Skin of body (tissue), 2 donors: ENCODE measurements around the gene GJB6. TPM values are rescaled to one million over a fixed set of nuclear protein-coding genes. Genes with fewer than 3 reads are reported as not detected.

Experiments
- DNase-seq: peaks from one replicate; lab custom pipeline; 2025; lab: John Stamatoyannopoulos, UW
- total RNA-seq: library from RNA; depleted of rRNA; stranded (reverse); fragments of >200 nt; gene quantifications from one replicate; pipeline ENCODE4 v1.2.3, GENCODE V29; 2014

Gene GJB6
- total RNA-seq, 1 donor from 2014 or later = 120 TPM

DNA sequence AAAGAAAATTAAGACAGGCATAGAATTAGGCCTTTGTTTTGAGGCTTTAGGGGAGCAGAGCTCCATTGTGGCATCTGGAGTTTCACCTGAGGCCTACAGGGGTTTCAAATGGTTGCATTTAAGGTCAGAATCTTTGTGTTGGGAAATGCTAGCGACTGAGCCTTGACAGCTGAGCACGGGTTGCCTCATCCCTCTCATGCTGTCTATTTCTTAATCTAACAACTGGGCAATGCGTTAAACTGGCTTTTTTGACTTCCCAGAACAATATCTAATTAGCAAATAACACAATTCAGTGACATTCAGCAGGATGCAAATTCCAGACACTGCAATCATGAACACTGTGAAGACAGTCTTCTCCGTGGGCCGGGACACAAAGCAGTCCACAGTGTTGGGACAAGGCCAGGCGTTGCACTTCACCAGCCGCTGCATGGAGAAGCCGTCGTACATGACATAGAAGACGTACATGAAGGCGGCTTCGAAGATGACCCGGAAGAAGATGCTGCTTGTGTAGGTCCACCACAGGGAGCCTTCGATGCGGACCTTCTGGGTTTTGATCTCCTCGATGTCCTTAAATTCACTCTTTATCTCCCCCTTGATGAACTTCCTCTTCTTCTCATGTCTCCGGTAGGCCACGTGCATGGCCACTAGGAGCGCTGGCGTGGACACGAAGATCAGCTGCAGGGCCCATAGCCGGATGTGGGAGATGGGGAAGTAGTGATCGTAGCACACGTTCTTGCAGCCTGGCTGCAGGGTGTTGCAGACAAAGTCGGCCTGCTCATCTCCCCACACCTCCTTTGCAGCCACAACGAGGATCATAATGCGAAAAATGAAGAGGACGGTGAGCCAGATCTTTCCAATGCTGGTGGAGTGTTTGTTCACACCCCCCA is 43.2 kb downstream of the GJB6 start:
- DNase-seq = no peak

DNA sequence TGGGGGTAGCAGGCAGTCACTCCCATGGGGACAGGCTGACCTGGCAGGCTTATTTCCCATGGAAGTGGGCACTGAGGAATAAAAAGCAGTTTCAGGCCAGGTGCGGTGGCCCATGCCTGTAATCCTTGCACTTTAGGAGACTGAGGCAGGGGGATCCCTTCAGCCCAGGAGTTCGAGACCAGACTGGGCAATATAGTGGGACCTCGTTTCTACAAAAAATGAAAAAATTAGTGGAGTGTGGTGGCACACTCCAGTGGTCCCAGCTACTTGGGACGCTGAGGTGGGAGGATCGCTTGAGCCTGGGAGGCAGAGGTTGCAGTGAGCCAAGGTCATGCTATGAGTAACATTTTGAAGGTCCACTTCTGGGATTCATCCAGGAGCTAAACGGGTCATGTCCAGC is 45.3 kb downstream of the GJB6 start:
- DNase-seq = no peak

DNA sequence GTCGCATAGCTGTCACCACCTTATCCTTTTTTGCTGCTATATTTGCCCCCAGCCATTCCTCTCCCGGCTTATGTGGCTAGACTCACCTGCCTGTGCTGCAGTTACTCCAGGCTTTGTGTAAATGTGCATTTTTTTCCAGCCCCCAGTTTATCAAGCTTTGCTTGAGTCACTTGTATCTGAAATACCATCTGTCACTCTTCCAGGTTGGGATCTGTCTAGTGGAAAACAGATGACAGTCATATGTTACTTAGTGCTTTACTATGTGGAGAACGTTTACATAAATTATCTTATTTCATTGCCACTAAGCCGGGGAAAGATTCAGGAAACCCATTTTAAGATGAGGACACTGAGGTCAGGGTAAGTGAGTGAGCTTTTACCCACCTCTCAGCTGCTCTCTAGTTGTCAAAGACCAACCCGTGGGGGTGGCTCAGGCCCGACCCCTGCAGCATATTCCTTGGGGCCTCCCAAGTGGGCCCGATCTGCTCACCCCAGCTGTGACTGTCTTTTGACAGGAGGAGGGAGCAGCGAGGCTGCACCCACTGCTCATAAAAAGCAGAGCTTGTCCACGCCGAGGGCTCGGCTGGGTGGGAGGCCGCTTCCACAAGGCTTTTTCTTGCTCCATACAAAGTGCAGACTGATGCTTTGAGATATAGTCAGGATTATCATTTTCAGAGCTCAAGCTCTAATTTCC is 46.6 kb downstream of the GJB6 start:
- no peak for DNase-seq

GRCh38 chr13:20182231-20182846 is 49.8 kb downstream of the GJB6 start:
- peak; percentile 60 for DNase-seq

- DNase-seq = no peak
These were observed 50.9 kb downstream of the GJB6 start for GRCh38 chr13:20181188-20181587.

DNA sequence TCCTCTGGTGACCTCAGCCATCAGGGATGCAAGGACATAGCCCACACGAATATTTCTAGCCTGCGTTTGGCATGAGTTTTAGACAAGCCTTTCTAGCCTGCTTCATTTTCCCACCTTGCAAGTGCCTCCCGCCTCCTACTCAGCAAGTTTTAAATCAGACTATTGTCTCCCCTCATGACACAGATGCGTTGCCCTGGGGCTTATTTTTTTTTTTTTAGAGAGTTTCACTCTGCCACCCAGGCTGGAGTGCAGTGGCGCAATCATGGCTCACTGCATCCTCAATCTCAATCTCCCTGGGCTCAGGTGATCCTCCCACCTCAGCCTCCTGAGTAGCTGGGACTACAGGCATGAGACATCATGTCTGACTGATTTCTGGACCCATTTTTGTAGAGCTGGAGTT is 54.0 kb downstream of the GJB6 start:
- no peak for DNase-seq

DNA sequence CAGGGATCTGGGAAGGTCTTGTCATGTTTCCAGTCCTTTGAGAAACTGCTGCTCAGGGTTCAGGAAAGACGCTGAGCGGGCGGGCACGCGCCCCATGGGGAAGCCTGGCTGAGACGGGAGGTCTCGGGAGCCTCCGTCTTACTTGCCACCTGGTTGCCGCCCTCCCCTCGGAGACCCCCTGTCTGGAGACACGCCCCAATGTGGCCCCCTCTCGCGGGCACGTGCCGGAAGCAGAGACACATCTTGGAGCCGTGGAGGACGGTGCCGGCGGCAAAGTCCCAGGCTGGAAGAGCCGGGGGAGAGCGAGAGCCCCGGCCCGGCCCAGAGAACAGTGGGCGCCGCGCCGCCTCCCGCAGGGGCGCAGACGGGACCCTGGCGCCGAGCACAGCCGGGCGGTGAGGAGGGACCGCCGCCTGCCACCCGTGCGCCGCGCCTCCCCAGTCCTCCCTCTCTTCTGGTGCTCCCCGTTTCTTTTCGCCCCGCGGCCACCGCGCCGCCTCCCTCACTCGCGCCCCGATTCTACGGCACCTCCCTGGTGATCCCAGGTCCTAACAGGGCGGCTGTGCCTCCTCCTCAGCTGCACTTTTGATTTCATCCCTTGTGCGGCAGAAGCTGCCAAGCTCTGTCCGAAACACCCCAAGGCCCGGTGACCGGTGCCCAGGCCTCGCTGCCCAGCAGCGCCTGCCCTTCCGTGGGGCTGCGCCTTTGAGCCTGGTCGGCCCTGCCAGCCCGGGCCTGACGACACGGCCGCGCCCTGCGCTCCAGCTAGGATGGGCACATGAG is 54.9 kb downstream of the GJB6 start:
- DNase-seq = no peak

DNA sequence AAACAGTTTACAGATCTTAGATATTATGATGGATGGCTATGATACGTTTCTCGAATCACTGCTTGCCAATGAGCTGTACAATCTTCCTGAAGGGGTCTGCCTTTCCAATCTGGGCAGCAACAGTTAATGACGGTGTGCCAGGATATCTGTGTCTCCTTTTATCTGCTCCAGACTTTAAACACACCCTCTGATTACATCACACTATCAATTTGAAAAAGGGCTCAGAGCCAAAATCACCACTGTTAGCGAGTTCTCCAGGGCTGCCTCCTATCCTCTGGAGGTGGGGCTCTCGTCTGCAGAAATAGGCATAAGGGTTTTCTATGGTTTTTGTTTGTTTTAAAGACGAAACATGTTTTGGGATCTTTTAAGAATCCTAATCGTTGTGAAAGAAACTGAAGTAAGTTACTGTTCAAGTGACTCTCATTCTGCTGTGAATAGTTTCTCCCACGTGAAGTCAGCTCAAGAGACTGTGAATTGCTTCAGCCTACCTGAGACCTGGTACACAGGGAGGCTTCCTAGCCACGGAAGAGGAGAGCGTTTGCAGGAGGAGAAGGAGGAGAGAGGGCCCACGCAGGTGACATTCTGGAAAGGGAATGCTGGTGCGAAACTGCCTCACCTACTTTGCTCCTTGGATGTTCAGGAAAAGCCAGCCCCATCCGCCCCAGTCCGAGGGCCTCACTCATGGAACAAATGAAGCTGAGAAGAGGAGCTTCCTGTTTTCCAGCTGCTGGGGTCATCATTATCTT is 56.0 kb downstream of the GJB6 start:
- no peak for DNase-seq

DNA sequence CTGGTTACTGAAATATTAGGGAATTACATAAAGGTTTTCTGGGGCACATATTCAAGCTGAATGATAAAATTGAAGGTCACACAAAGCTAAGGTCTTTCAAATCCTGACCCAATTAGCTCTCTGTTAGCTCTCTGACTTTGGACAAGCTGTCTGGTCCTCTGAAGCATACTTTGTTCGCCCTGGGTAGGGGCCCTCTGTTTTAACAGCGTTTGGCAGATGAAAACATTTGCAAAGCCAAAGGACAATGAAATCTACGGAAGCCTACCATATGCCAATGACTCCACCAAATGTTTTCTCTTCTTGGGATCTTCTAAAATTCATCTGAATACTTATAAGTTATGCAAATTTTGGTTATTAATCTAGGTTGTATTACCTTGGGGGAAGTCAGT is 56.7 kb downstream of the GJB6 start:
- DNase-seq = no peak

GRCh38 chr13:20174656-20175405 is 57.3 kb downstream of the GJB6 start:
- no peak for DNase-seq

DNA sequence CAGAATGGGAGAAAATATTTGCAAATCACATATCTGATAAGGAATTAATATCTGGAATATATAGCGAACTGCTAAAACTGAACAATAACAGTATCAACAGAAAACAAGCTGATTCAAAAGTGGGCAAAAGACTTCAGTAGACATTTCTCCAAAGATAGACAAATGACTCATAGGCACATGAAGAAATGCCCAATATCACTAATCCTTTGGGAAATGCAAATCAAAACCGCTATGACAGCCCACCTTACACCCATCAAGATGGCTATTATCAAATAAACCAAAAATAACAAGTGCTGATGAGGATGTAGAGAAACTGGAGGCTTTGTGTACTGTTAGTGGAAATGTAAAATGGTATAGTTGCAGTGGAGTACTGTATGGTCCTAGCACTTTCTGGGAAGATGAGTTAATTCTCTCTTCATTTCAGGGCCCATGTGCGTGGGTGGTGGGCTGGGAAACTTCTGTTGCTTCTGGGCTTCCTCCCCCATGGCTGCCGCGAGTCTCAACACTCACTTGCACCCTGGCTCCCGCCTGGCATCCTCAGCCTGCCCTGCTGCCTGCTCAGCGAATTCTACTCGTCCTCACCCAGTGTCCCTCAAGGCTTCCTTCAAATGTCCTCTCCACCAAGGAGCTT is 58.9 kb downstream of the GJB6 start:
- no peak for DNase-seq

Other genes starting within 250 kb of the GJB6 start
- gene GJA3, start 71.3 kb downstream of the GJB6 start, total RNA-seq = 1.2 TPM
- 84.7 TPM for gene GJB2, start 39.4 kb downstream of the GJB6 start, total RNA-seq